GM10266 (cell line): Measurements from ENCODE around the gene CELF4.

Experiments used
- DNase-seq: peaks from one replicate; pipeline ENCODE4 v3.0.0; 2012; ENCODE audit errors: extremely low spot score
- CTCF ChIP-seq: IDR thresholded peaks from 2 replicates; pipeline ENCODE4 v1.5.1; 2012; ENCODE audit warnings: mild to moderate bottlenecking, low read depth; ENCODE audit not compliant: control insufficient read depth, insufficient read depth; ENCODE audit errors: missing control alignments

Gene CELF4

DNA sequence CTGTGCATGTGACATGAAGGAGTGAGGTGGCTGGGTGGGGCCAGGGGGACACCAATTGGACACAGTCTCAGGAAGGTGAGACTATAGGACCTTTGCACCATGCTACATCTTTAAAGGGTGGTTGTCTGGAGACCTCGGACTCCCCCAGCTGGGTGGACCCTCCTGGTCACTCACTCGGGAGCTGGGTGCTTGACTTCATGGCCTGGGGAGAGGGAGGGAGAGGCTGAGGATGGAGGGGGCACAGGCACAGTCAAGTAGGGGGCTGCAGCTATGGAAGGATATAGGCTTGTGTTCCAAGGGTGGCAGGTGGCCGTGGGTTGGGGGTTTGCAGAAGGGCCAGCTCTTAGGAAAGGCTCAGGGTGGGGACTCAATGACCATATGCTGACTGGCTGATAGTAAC is 7.1 kb upstream of the CELF4 start:
- no peak for TF ChIP-seq CTCF
- no peak for DNase-seq

DNA sequence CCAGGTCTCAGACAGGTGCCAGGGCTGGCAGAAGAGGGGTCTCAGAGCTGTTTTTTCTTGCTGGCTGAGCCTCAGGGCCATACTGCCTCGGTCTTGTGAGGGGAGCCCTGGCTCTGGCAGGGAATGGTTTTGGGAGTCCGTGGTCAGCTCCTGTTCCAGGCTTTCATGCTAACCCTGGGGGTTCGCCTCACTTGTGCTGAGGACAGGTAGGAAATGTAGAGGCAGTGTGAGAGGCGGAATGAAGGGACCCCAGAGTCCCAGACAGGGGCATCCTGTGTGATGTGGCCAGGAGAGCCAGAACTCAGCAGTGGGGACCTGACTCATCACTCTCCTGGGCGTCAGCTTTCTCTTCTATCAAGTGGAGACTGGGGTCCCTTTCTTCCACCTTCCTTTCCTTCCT is 5.7 kb upstream of the CELF4 start:
- no peak for DNase-seq
- no peak for TF ChIP-seq CTCF

GRCh38 chr18:37570336-37570930 is 4.8 kb upstream of the CELF4 start:
- no peak for TF ChIP-seq CTCF
- no peak for DNase-seq

- DNase-seq = no peak
- TF ChIP-seq CTCF = no peak
These were observed 3.1 kb upstream of the CELF4 start for GRCh38 chr18:37568671-37569070.

DNA sequence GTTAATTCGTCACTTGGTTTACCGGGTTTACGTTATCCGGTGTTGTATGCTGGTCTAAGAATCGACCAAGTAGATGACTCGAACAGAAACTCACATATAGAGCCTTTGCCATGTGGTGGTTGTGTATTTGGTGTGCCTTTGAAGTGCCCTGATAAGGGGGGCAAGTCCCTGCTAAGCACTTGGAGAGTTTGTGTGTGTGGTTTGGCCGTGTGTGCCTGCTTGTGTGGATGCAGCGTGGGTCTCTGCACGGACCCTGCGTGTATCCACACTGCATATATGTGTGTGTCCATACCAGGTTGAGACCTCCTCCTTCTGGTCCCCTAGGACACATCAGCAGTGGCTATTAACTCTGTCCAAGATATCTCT is 2.4 kb upstream of the CELF4 start:
- no peak for DNase-seq
- no peak for TF ChIP-seq CTCF

GRCh38 chr18:37567061-37567993 is 1.7 kb upstream of the CELF4 start:
- no peak for TF ChIP-seq CTCF
- DNase-seq = peak; percentile 30

DNA sequence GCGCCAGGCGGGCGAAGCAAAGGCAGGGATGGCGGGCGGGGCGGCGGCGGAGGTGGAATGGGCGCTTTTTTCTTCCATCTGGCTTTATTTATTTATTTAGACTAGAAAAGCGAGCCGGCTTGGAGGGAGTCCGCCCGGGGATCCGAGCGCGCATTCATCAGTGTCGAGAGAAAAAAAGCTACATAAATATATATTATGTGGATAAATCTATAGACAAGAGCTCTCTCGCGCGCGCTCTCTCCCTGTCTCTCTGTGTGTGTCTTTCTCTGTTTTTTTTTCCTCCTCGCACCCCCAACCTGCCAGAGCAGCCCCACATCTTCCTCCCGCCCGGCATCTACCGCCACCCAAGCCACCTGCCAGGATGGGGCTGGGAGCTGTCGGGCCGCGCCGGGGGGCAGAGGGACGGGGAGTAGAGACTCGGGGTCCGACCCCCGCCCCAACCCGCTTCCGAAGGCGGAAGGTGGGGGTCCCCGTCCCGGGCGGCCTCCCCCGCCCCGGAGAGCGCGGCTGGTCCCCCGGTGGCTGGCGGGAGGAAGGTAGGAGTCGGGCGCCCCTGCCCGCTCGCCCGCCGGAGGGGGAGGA is 972 bp upstream of the CELF4 start:
- no peak for TF ChIP-seq CTCF

More for the DNA sequence above, 972 bp upstream of the CELF4 start:
- DNase-seq = no peak
